Lung (tissue), 12 donors: ENCODE data around the gene ZDHHC11B. TPM values are rescaled to one million over a fixed set of nuclear protein-coding genes. Genes with fewer than 3 reads are reported as not detected.
"Not testable (repeated sequence)": the region's sequence is repeated elsewhere in the genome, so short reads cannot be mapped to it uniquely, and the experiment has no call there.

Source experiments
- ATAC-seq: fragments of 200-7000 bp; cut with Tn5 transposase; one replicate; pipeline ENCODE4 v1.9.1; 2020; ENCODE audit warnings: moderate number of reproducible peaks; ENCODE audit not compliant: insufficient read depth, low FRiP score
- DNase-seq, 3 donors: peaks; one replicate each; pipeline ENCODE4 v3.0.0-alpha.2; 2013 to 2017
- H3K27ac ChIP-seq, 2 donors: one replicate each; pipeline ENCODE4 v1.5.1; 2013; ENCODE audit warnings: mild to moderate bottlenecking in 2 of 2, moderate library complexity in 2 of 2, control low read depth in 1 of 2, inconsistent platforms in 1 of 2, low read depth in 1 of 2, low read length in 1 of 2
- H3K27me3 ChIP-seq, 3 donors: one replicate each; pipeline ENCODE4 v1.5.1; 2013; ENCODE audit warnings: low read length in 2 of 3; ENCODE audit not compliant: control insufficient read depth in 3 of 3, insufficient read depth in 3 of 3
- H3K36me3 ChIP-seq, 4 donors: one replicate each; pipeline ENCODE4 v1.5.1; 2013; ENCODE audit warnings: low read length in 4 of 4, mild to moderate bottlenecking in 1 of 4, moderate library complexity in 1 of 4; ENCODE audit not compliant: control insufficient read depth in 4 of 4, insufficient read depth in 4 of 4
- H3K4me1 ChIP-seq, 5 donors: one replicate each; pipeline ENCODE4 v1.5.1; 2013; ENCODE audit warnings: low read length in 5 of 5, mild to moderate bottlenecking in 2 of 5, moderate library complexity in 1 of 5; ENCODE audit not compliant: control insufficient read depth in 5 of 5, insufficient read depth in 5 of 5
- H3K4me3 ChIP-seq: one replicate; pipeline ENCODE4 v1.5.1; 2013; ENCODE audit warnings: mild to moderate bottlenecking, control low read depth, moderate library complexity
- H3K9ac ChIP-seq, 2 donors: one replicate each; pipeline ENCODE4 v1.5.1; 2013; ENCODE audit warnings: low read length in 2 of 2, control low read depth in 1 of 2; ENCODE audit not compliant: insufficient read depth in 1 of 2
- H3K9me3 ChIP-seq, 4 donors: one replicate each; pipeline ENCODE4 v1.5.1; 2013; ENCODE audit warnings: low read length in 3 of 4, mild to moderate bottlenecking in 1 of 4, moderate library complexity in 1 of 4; ENCODE audit not compliant: control insufficient read depth in 4 of 4, insufficient read depth in 3 of 4
- WGBS, 2 donors: extraction: QIAGEN DNeasy Blood & Tissue Kit; methylation state at CpG; one replicate each; pipeline ENCODE4 v1.1.7; 2013; 5-methylcytosine and 5-hydroxymethylcytosine counted together
- polyA plus RNA-seq, 2 donors: library from polyadenylated mRNA; stranded (reverse); fragments of 200-250 nt; gene quantifications; one replicate each; pipeline ENCODE4 v1.2.1, GENCODE V29; 2013
- total RNA-seq, 2 donors: library from RNA; depleted of rRNA in 1 of 2; stranded (reverse); fragments of >200 nt in 1 of 2; gene quantifications; one replicate each; pipeline ENCODE4 v1.2.1, GENCODE V29; 2014 to 2021
- TF ChIP-seq, protein P1 (sequence below): IDR thresholded peaks from 2 replicates; pipeline ENCODE4 v1.5.1; 2012; ENCODE audit warnings: mild to moderate bottlenecking; ENCODE audit errors: control extremely low read depth, extremely low read depth
- donor health status: control.
- donor health status: control.
- donor health status: Bipolar disorder and iron deficiency.
- donor health status: healthy.
- donor health status: DM: yes; HTN: yes; CAD: no.

Gene ZDHHC11B
- total and polyA plus RNA-seq, 4 donors = 3.1 to 44.4 (median 6.0) TPM

DNA sequence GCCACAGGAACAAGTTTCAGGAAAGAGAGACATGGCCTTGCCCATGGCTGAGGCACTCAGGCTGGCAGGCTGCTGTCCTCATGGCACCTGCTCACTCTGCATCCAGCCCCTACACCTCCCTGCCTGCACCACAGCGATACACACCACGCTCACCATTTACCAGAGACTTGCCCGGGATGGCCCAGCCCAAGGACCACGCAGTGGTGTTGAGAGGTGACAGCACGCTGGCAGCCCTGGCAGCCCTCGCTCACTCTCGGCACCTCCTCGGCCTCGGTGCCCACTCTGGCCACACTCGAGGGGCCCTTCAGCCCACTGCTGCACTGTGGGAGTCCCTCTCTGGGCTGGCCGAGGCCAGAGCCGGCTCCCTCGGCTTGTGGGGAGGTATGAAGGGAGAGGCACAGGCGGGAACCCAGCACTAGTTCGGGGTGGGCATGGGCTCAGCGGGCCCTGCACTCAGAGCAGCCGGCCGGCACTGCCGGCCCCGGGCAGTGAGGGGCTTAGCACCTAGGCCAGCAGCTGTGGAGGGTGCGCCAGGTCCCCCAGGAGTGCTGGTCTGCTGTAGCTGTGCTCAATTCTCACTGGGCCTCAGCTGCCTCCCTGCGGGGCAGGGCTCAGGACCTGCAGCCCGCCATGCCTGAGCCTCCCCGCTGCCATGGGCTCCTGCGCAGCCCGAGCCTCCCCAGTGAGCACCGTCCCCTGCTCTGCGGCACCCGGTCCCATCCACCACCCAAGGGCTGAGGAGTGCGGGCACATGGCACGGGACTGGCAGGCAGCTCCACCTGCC is 20.3 kb downstream of the ZDHHC11B start:
- H3K4me1 ChIP-seq = peaks cover 0 to 5% (median 4%) of the 10 kb centered on the region in 5 donors
- peaks cover 0 to 22% (median 4%) of the 10 kb centered on the region in 4 donors for H3K36me3 ChIP-seq
- no peaks in the 10 kb centered on the region for H3K27me3 ChIP-seq
- DNase-seq = no peak
- no peak overlapping the region for H3K27ac ChIP-seq
- ATAC-seq = no peak
- 97% methylated on average over 31 of the region's 31 CpGs for WGBS, 2 donors
- H3K4me3 ChIP-seq = no peak overlapping the region
- H3K9me3 ChIP-seq = no peaks in the 10 kb centered on the region
- H3K9ac ChIP-seq = no peak overlapping the region
- TF ChIP-seq, protein P1, sequence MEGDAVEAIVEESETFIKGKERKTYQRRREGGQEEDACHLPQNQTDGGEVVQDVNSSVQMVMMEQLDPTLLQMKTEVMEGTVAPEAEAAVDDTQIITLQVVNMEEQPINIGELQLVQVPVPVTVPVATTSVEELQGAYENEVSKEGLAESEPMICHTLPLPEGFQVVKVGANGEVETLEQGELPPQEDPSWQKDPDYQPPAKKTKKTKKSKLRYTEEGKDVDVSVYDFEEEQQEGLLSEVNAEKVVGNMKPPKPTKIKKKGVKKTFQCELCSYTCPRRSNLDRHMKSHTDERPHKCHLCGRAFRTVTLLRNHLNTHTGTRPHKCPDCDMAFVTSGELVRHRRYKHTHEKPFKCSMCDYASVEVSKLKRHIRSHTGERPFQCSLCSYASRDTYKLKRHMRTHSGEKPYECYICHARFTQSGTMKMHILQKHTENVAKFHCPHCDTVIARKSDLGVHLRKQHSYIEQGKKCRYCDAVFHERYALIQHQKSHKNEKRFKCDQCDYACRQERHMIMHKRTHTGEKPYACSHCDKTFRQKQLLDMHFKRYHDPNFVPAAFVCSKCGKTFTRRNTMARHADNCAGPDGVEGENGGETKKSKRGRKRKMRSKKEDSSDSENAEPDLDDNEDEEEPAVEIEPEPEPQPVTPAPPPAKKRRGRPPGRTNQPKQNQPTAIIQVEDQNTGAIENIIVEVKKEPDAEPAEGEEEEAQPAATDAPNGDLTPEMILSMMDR = no peak

DNA sequence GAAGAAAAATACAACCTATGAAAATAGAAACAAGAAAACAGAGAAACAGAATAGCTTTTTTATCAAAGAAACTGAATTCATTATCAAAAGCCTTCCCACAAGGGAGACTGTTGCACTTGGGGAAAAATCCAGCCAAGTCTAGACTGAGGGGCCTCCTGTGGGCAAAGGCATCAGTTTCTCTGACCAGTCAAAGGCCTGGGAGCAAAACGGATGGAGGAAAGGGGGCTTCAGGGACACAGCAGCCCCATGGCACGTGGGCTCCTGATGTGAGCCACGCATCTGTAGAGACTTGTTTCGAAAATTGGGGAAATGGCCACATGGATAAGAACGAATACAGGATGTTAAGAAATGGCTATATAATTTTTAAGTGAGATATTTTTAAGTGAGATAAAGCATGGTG is 21.1 kb downstream of the ZDHHC11B start:
- H3K27me3 ChIP-seq = no peaks in the 10 kb centered on the region
- H3K9ac ChIP-seq = no peak overlapping the region
- no peaks in the 10 kb centered on the region for H3K9me3 ChIP-seq
- H3K4me1 ChIP-seq = peaks cover 4 to 12% (median 9%) of the 10 kb centered on the region in 5 donors
- peaks cover 0 to 22% (median 4%) of the 10 kb centered on the region in 4 donors for H3K36me3 ChIP-seq
- no peak overlapping the region for H3K4me3 ChIP-seq
- DNase-seq = no peak
- 68 to 85% methylated on average over 5 of the region's 5 CpGs for WGBS, 2 donors
- TF ChIP-seq, protein P1 = no peak
- H3K27ac ChIP-seq = no peak overlapping the region
- ATAC-seq = no peak

DNA sequence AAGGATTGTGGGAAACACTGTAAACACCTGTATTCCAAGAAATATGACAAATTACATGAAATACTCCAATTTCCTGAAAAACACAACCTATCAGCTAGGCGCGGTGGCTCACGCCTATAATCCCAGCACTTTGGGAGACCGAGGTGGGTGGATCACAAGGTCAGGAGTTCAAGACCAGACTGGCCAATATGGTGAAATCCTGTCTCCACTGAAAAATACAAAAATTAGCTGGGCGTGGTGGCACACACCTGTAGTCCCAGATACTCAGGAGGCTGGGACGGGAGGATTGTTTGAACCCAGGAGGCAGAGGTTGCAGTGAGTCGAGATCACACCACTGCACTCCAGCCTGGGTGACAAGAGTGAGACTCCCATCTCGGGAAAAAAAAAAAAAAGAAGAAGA is 21.5 kb downstream of the ZDHHC11B start:
- H3K36me3 ChIP-seq = peaks cover 0 to 22% (median 4%) of the 10 kb centered on the region in 4 donors

DNA sequence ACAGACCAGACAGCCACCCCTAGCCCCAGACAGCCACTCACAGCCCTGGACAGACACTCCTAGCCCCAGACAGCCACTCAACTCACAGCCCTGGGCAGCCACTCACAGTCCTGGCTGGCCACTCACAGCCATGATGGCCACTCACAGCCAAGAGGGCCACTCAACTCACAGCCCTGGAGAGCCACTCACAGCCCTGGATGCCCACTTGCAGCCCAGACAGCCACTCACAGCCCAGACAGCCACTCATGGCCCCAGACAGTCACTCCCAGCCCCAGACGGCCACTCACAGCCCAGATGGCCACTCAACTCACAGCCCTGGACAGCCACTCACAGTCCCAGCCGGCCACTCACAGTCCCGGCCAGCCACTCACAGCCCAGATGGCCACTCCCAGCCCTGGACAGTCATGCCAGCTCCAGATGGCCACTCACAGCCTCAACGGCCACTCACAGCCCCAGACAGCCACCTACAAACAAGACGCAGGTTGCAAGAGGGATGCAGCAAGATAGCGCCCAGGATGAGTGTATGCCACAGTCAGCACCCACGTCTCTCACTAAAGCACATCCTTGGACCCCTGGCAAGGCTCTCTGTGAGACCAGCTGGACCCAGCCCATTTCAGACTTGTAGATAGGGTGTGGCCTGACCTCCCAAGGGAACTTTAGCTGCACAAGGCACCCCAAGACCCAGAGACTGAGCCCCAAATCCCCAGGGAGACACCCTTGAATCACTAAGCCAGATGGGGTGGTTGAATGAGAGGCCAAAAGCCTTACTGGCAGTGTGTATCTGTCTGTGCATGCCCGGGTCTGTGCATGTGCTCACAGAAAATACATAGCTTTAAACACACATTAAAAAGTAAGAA is 22.4 kb downstream of the ZDHHC11B start:
- TF ChIP-seq, protein P1 = no peak
- no peaks in the 10 kb centered on the region for H3K9me3 ChIP-seq
- ATAC-seq (peak; percentile 46), DNase-seq (peak in 1 of 3 donors; percentile 23)
- H3K27ac ChIP-seq = peak overlapping the region in 1 of 2 donors; percentile 49
- no peaks in the 10 kb centered on the region for H3K27me3 ChIP-seq
- no peak overlapping the region for H3K9ac ChIP-seq
- H3K4me1 ChIP-seq = peaks cover 11 to 25% (median 22%) of the 10 kb centered on the region in 5 donors
- peaks cover 0 to 22% (median 3%) of the 10 kb centered on the region in 4 donors for H3K36me3 ChIP-seq
- WGBS, 2 donors = 74 to 87% methylated on average over 8 of the region's 8 CpGs
- H3K4me3 ChIP-seq = no peak overlapping the region

More for the DNA sequence above, 21.5 kb downstream of the ZDHHC11B start:
- H3K9me3 ChIP-seq, H3K4me3 ChIP-seq, H3K9ac ChIP-seq, ATAC-seq, H3K27me3 ChIP-seq, H3K27ac ChIP-seq, DNase-seq: not testable (repeated sequence)
- 92 to 94% methylated on average over 8 of the region's 8 CpGs for WGBS, 2 donors
- peaks cover 7 to 16% (median 13%) of the 10 kb centered on the region in 5 donors for H3K4me1 ChIP-seq
